RPMI7951 (cell line): Measurements from ENCODE around the gene CIAPIN1. TPM values are rescaled to one million over a fixed set of nuclear protein-coding genes. Genes with fewer than 3 reads are reported as not detected.

Experiments used
- DNase-seq: peaks from one replicate; pipeline ENCODE4 v3.0.0-alpha.2; 2012; ENCODE audit warnings: low read depth
- total RNA-seq: library from RNA; depleted of rRNA; stranded (reverse); fragments of >200 nt; shearing (Covaris generic); gene quantifications from 2 replicates; pipeline ENCODE4 v1.2.3, GENCODE V29; 2014

The CIAPIN1 gene
- total RNA-seq, 1 experiment from 2014 or later = 68.0 TPM

- no peak for DNase-seq
Observed at GRCh38 chr16:57476546-57477410, 29.6 kb upstream of the CIAPIN1 start.

GRCh38 chr16:57475711-57476339 is 28.6 kb upstream of the CIAPIN1 start:
- DNase-seq = no peak

GRCh38 chr16:57474671-57475661 is 27.8 kb upstream of the CIAPIN1 start:
- DNase-seq = no peak

- DNase-seq = no peak
Observed at GRCh38 chr16:57473906-57474305, 26.7 kb upstream of the CIAPIN1 start.

GRCh38 chr16:57473176-57473840 is 26.1 kb upstream of the CIAPIN1 start:
- no peak for DNase-seq

- DNase-seq = no peak
Observed at GRCh38 chr16:57472665-57473060, 25.5 kb upstream of the CIAPIN1 start.

- no peak for DNase-seq
Observed at GRCh38 chr16:57471852-57472664, 24.9 kb upstream of the CIAPIN1 start.

GRCh38 chr16:57471209-57471608 is 24.0 kb upstream of the CIAPIN1 start:
- no peak for DNase-seq

- no peak for DNase-seq
Observed at GRCh38 chr16:57470711-57471110, 23.5 kb upstream of the CIAPIN1 start.

GRCh38 chr16:57469917-57470470 is 22.8 kb upstream of the CIAPIN1 start:
- DNase-seq = no peak

- no peak for DNase-seq
Observed at GRCh38 chr16:57469046-57469445, 21.9 kb upstream of the CIAPIN1 start.

- DNase-seq = no peak
Observed at GRCh38 chr16:57468346-57468745, 21.2 kb upstream of the CIAPIN1 start.

- DNase-seq = no peak
Observed at GRCh38 chr16:57464523-57464922, 17.3 kb upstream of the CIAPIN1 start.

- no peak for DNase-seq
Observed at GRCh38 chr16:57462978-57463362, 15.8 kb upstream of the CIAPIN1 start.

- DNase-seq = peak; percentile 81
Observed at GRCh38 chr16:57462209-57462977, 15.2 kb upstream of the CIAPIN1 start, which contains the start of gene POLR2C. Gene POLR2C, plus strand, starts transcription at chr16:57462679. Its CDS starts 46 bp downstream, at chr16:57462725.

GRCh38 chr16:57452021-57452420 is 4.8 kb upstream of the CIAPIN1 start:
- DNase-seq = no peak

- DNase-seq = peak; percentile 46
Observed at GRCh38 chr16:57446531-57447185, 527 bp downstream of the CIAPIN1 start.

GRCh38 chr16:57445510-57445909 is 1.7 kb downstream of the CIAPIN1 start:
- no peak for DNase-seq

- DNase-seq = no peak
Observed at GRCh38 chr16:57444711-57445110, 2.5 kb downstream of the CIAPIN1 start.
